A549 treated with ZK216348 at 1 μM for 4 hours (cell line): ENCODE measurements around the gene ROR1. TPM values are rescaled to one million over a fixed set of nuclear protein-coding genes. Genes with fewer than 3 reads are reported as not detected.

Source experiments
- total RNA-seq: library from RNA; stranded (reverse); fragments of 200-300 nt; extraction: Qiagen RNA extraction; gene quantifications from 5 replicates; pipeline ENCODE4 v1.2.3, GENCODE V29; 2022; ENCODE audit warnings: low read depth

The ROR1 gene
- 7.4 to 11.0 TPM (median 9.0 TPM) in 5 replicates for total RNA-seq

GRCh38 chr1:63773815-63774616, at the start of gene ROR1:
ROR1 (plus strand) TSS chr1:63774017.

GRCh38 chr1:64203420-64203819, 429.6 kb downstream of the ROR1 start, which contains the start of gene UBE2U:
UBE2U (plus strand) TSS chr1:64203623; CDS start chr1:64204051, 428 bp downstream.

Other genes starting within 250 kb of the ROR1 start
- 34.9 to 38.5 TPM (median 37.3 TPM) in 5 replicates for gene PGM1, start 180.6 kb upstream of the ROR1 start, total RNA-seq